GM23338 (cell line): Measurements from ENCODE around the gene MOB2. TPM values are rescaled to one million over a fixed set of nuclear protein-coding genes. Genes with fewer than 3 reads are reported as not detected.

Experiments
- ATAC-seq: fragments of 200-7000 bp; cut with Tn5 transposase; 3 replicates; pipeline ENCODE4 v1.9.1; 2020
- DNase-seq: peaks from one replicate; pipeline ENCODE4 v3.0.0-alpha.2; 2015; ENCODE audit warnings: low spot score
- H2AFZ ChIP-seq: fragments of 200-600 bp; sonication (generic); 2 replicates; pipeline ENCODE4 v1.8.0; 2016; ENCODE audit warnings: antibody characterized with exemption, mild to moderate bottlenecking, moderate library complexity
- H3F3A ChIP-seq: fragments of 200-600 bp; sonication (generic); replicated peaks from 2 replicates; pipeline ENCODE4 v1.8.0; 2017; ENCODE audit warnings: antibody characterized with exemption, mixed run types, low read depth
- H3K27ac ChIP-seq: fragments of 200-600 bp; sonication (generic); 2 replicates; pipeline ENCODE4 v1.6.1; 2016; ENCODE audit warnings: low read depth
- H3K27me3 ChIP-seq: fragments of 200-600 bp; sonication (generic); 2 replicates; pipeline ENCODE4 v1.8.0; 2016; ENCODE audit warnings: mild to moderate bottlenecking, mixed run types, moderate library complexity; ENCODE audit not compliant: insufficient read depth
- H3K36me3 ChIP-seq: fragments of 200-600 bp; sonication (generic); 2 replicates; pipeline ENCODE4 v1.8.0; 2016; ENCODE audit warnings: mild to moderate bottlenecking; ENCODE audit not compliant: insufficient read depth
- H3K4me1 ChIP-seq: fragments of 200-600 bp; sonication (generic); 2 replicates; pipeline ENCODE4 v1.8.0; 2016; ENCODE audit warnings: mild to moderate bottlenecking, moderate library complexity; ENCODE audit not compliant: insufficient read depth
- H3K4me2 ChIP-seq: fragments of 200-600 bp; sonication (generic); 2 replicates; pipeline ENCODE4 v1.7.1; 2017; ENCODE audit warnings: mixed run types
- H3K4me3 ChIP-seq: fragments of 200-600 bp; sonication (generic); 2 replicates; pipeline ENCODE4 v1.6.1; 2016; ENCODE audit warnings: mixed run types
- H3K79me2 ChIP-seq: fragments of 200-600 bp; sonication (generic); replicated peaks from 2 replicates; pipeline ENCODE4 v1.8.0; 2017; ENCODE audit warnings: mild to moderate bottlenecking; ENCODE audit not compliant: insufficient read depth
- H3K9me2 ChIP-seq: fragments of 200-600 bp; sonication (generic); 2 replicates; pipeline ENCODE4 v1.8.0; 2017; ENCODE audit not compliant: insufficient read depth
- H4K20me1 ChIP-seq: fragments of 200-600 bp; sonication (generic); replicated peaks from 2 replicates; pipeline ENCODE4 v1.8.0; 2017; ENCODE audit warnings: mild to moderate bottlenecking; ENCODE audit not compliant: insufficient read depth
- H3K27ac Mint-ChIP-seq: 2 replicates; pipeline ENCODE4 v1.8.0; 2020; ENCODE audit warnings: inconsistent platforms, mild to moderate bottlenecking, moderate library complexity, mixed read lengths
- H3K27me3 Mint-ChIP-seq: 3 replicates; pipeline ENCODE4 v1.8.0; 2022; ENCODE audit warnings: low read depth, mild to moderate bottlenecking, moderate library complexity, mixed read lengths, inconsistent platforms; ENCODE audit not compliant: insufficient read depth, poor library complexity
- H3K36me3 Mint-ChIP-seq: 3 replicates; pipeline ENCODE4 v1.8.0; 2021; ENCODE audit warnings: low read depth, mild to moderate bottlenecking, inconsistent platforms, moderate library complexity, mixed read lengths
- H3K4me1 Mint-ChIP-seq: 3 replicates; pipeline ENCODE4 v1.8.0; 2020; ENCODE audit warnings: mild to moderate bottlenecking, inconsistent platforms, mixed read lengths
- H3K4me3 Mint-ChIP-seq: 3 replicates; pipeline ENCODE4 v1.8.0; 2021; ENCODE audit warnings: moderate library complexity, mild to moderate bottlenecking, inconsistent platforms, mixed read lengths
- H3K9me3 Mint-ChIP-seq: 3 replicates; pipeline ENCODE4 v1.8.0; 2020; ENCODE audit warnings: moderate library complexity, mild to moderate bottlenecking, inconsistent platforms, mixed read lengths
- EZH2 ChIP-seq: fragments of 200-600 bp; sonication (generic); IDR thresholded peaks from one replicate; pipeline ENCODE4 v1.8.0; 2017; ENCODE audit warnings: antibody characterized with exemption, mild to moderate bottlenecking, low read depth; ENCODE audit not compliant: unreplicated experiment
- STAT1 ChIP-seq: IDR thresholded peaks from one replicate; pipeline ENCODE4 v1.6.1; 2016; ENCODE audit warnings: antibody characterized with exemption; ENCODE audit not compliant: unreplicated experiment
- ZNF114 ChIP-seq: fragments of 250-450 bp; sonication (Bioruptor Pico); IDR thresholded peaks from 2 replicates; pipeline ENCODE4 v1.5.0; 2020; ENCODE audit warnings: mild to moderate bottlenecking, moderate library complexity
- ZNF462 ChIP-seq: fragments of 250-450 bp; sonication (Bioruptor Pico); IDR thresholded peaks from 2 replicates; pipeline ENCODE4 v1.5.0; 2020; ENCODE audit warnings: mild to moderate bottlenecking, moderate library complexity
- polyA plus RNA-seq: library from polyadenylated mRNA; unstranded; fragments of >200 nt; fragmentation: Nextera tagmentation; extraction: Ambion mirVana; gene quantifications from 2 replicates; pipeline ENCODE4 v1.2.1, GENCODE V29; 2016
- total RNA-seq: library from RNA; depleted of rRNA; stranded (reverse); fragments of >200 nt; shearing (Covaris generic); gene quantifications from 2 replicates; pipeline ENCODE4 v1.2.3, GENCODE V29; 2014

The MOB2 gene
- total and polyA plus RNA-seq, 2 experiments from 2014 or later = 10.1 to 19.7 TPM

GRCh38 chr11:1507381-1508140, 21.0 kb upstream of the MOB2 start:
- Mint-ChIP-seq H3K27me3 (peaks cover 23% of the 10 kb centered on the region), H3K27ac (peak overlapping the region; percentile 90), H3K4me3 (no peak overlapping the region; the same call in 2 of the 3 replicates), H3K9me3 (no peaks in the 10 kb centered on the region), H3K4me1 (peaks cover 31% of the 10 kb centered on the region), H3K36me3 (no peaks in the 10 kb centered on the region; the same call in 2 of the 3 replicates)
- no peak overlapping the region for H2AFZ ChIP-seq
- H3K27ac ChIP-seq = no peak overlapping the region
- H3K4me2 ChIP-seq = no peak overlapping the region
- H3K9me2 ChIP-seq = no peaks in the 10 kb centered on the region
- no peaks in the 10 kb centered on the region; the same call in 1 of the 2 replicates for H4K20me1 ChIP-seq
- ATAC-seq (peak; percentile 26), DNase-seq (no peak)
- H3K4me1 ChIP-seq = peaks cover 7% of the 10 kb centered on the region; the same call in 1 of the 2 replicates
- TF ChIP-seq EZH2 (no peak), ZNF114 (no peak), ZNF462 (CRISPR knock-in tag) (no peak)
- H3K79me2 ChIP-seq = peaks cover 26% of the 10 kb centered on the region
- H3K4me3 ChIP-seq = no peak overlapping the region
- H3F3A ChIP-seq = no peaks in the 10 kb centered on the region
- H3K36me3 ChIP-seq = no peaks in the 10 kb centered on the region
- H3K27me3 ChIP-seq = no peaks in the 10 kb centered on the region

GRCh38 chr11:1506981-1507380, 20.4 kb upstream of the MOB2 start:
- DNase-seq = no peak
- peaks cover 26% of the 10 kb centered on the region for H3K79me2 ChIP-seq
- H3K36me3 ChIP-seq = no peaks in the 10 kb centered on the region
- TF ChIP-seq ZNF462 (CRISPR knock-in tag) (no peak), STAT1 (no peak)

More at GRCh38 chr11:1506981-1507380, 20.4 kb upstream of the MOB2 start:
- Histone ChIP-seq H3K4me3 (no peak overlapping the region), H3K4me1 (peaks cover 7% of the 10 kb centered on the region; the same call in 1 of the 2 replicates), H3K4me2 (no peak overlapping the region), H2AFZ (no peak overlapping the region), H3F3A (no peaks in the 10 kb centered on the region), H3K27ac (no peak overlapping the region), H3K27me3 (no peaks in the 10 kb centered on the region), H3K9me2 (no peaks in the 10 kb centered on the region), H4K20me1 (no peaks in the 10 kb centered on the region; the same call in 1 of the 2 replicates)
- no peak overlapping the region for H3K4me3 Mint-ChIP-seq
- H3K27me3 Mint-ChIP-seq = peaks cover 23% of the 10 kb centered on the region
- no peak for ATAC-seq
- H3K36me3 Mint-ChIP-seq = no peaks in the 10 kb centered on the region; the same call in 2 of the 3 replicates
- no peaks in the 10 kb centered on the region for H3K9me3 Mint-ChIP-seq
- peaks cover 28% of the 10 kb centered on the region for H3K4me1 Mint-ChIP-seq
- H3K27ac Mint-ChIP-seq = peak overlapping the region; percentile 90; the same call in 1 of the 2 replicates
